Loucy (cell line): ENCODE measurements around the gene COL23A1.

ENCODE experiments used
- H2AFZ ChIP-seq: fragments of 200-600 bp; sonication (generic); 2 replicates; pipeline ENCODE4 v1.6.0; 2016; ENCODE audit warnings: antibody characterized with exemption, mild to moderate bottlenecking, low read length, moderate library complexity
- H3F3A ChIP-seq: fragments of 200-600 bp; 2 replicates; pipeline ENCODE4 v1.6.0; 2016; ENCODE audit warnings: antibody characterized with exemption, low read depth, mild to moderate bottlenecking
- H3K27me3 ChIP-seq: fragments of 200-600 bp; sonication (generic); 2 replicates; pipeline ENCODE4 v1.6.1; 2014; ENCODE audit warnings: low read length, mild to moderate bottlenecking; ENCODE audit not compliant: insufficient read depth, poor library complexity, severe bottlenecking
- H3K36me3 ChIP-seq: fragments of 200-600 bp; sonication (generic); 2 replicates; pipeline ENCODE4 v1.6.1; 2016; ENCODE audit warnings: low read length; ENCODE audit not compliant: insufficient read depth
- H3K4me1 ChIP-seq: fragments of 200-600 bp; sonication (generic); 2 replicates; pipeline ENCODE4 v1.5.1; 2014; ENCODE audit warnings: low read length, mild to moderate bottlenecking; ENCODE audit not compliant: insufficient read depth, poor library complexity, severe bottlenecking
- H3K4me2 ChIP-seq: fragments of 200-600 bp; sonication (generic); 2 replicates; pipeline ENCODE4 v1.6.0; 2014; ENCODE audit warnings: antibody characterized with exemption, low read length, low read depth, mild to moderate bottlenecking; ENCODE audit not compliant: poor library complexity, severe bottlenecking
- H3K4me3 ChIP-seq: fragments of 200-600 bp; sonication (generic); 2 replicates; pipeline ENCODE4 v1.5.1; 2014; ENCODE audit warnings: low read length, mild to moderate bottlenecking, mixed read lengths; ENCODE audit not compliant: poor library complexity, severe bottlenecking
- H3K79me2 ChIP-seq: fragments of 200-600 bp; sonication (generic); 2 replicates; pipeline ENCODE4 v1.6.1; 2014; ENCODE audit warnings: low read length; ENCODE audit not compliant: insufficient read depth
- H3K9ac ChIP-seq: fragments of 200-600 bp; sonication (generic); 2 replicates; pipeline ENCODE4 v1.6.0; 2014; ENCODE audit warnings: mild to moderate bottlenecking, low read depth, low read length, moderate library complexity; ENCODE audit not compliant: poor library complexity, severe bottlenecking
- H3K9me2 ChIP-seq: fragments of 200-600 bp; sonication (generic); replicated peaks from 2 replicates; pipeline ENCODE4 v1.6.1; 2016; ENCODE audit warnings: low read depth, low read length, mixed read lengths
- H3K9me3 ChIP-seq: fragments of 200-600 bp; sonication (generic); 2 replicates; pipeline ENCODE4 v1.6.1; 2014; ENCODE audit warnings: mild to moderate bottlenecking, antibody characterized with exemption, low read length, low read depth; ENCODE audit not compliant: insufficient read depth
- H4K20me1 ChIP-seq: fragments of 200-600 bp; sonication (generic); 2 replicates; pipeline ENCODE4 v1.6.0; 2014; ENCODE audit warnings: antibody characterized with exemption, low read length, mild to moderate bottlenecking; ENCODE audit not compliant: insufficient read depth, poor library complexity, severe bottlenecking
- EZH2phosphoT487 ChIP-seq: fragments of 200-600 bp; IDR thresholded peaks from 2 replicates; pipeline ENCODE4 v1.6.1; 2018; ENCODE audit warnings: antibody characterized with exemption, mild to moderate bottlenecking, moderate library complexity, borderline replicate concordance
- TF ChIP-seq, protein P1 (sequence below): fragments of 200-600 bp; sonication (generic); conservative IDR thresholded peaks from 2 replicates; pipeline ENCODE4 v1.5.1; 2014; ENCODE audit warnings: mild to moderate bottlenecking, antibody characterized with exemption, low read length

COL23A1 gene

DNA sequence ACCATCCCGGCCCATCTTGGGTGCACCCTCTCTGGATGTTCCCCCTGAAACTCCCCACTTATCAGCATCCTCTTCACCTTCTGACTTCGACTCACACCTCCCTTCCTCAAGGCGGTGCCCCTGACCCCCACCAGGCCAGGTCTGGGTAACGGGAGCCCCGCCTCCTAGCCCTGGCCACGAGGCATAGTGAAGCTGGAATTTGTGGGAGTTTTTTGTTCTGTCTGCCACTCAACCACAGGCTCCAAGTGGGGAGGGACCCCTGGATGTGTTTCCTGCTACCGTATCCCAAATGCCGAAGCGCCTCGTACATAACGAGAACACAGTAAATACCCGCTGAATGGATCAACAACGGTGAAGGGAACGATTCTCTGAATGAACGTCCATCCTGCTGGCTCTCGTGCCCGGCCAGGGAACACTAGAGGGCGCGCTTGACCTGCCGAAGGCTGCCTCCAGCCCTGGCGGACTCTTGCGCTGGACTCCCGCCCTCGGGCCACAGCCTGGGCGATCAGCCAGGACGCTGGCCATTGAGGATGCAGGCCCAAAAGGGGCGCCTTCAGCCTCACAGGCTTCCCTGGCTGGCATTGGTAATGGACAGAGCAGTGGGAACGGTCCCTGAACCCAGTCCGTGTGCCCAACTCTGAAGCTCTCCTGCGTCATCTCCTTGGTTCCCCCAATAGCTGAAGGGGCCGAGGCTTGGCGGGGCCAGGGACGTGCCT lies 310.3 kb downstream of the COL23A1 start:
- TF ChIP-seq, protein P1, sequence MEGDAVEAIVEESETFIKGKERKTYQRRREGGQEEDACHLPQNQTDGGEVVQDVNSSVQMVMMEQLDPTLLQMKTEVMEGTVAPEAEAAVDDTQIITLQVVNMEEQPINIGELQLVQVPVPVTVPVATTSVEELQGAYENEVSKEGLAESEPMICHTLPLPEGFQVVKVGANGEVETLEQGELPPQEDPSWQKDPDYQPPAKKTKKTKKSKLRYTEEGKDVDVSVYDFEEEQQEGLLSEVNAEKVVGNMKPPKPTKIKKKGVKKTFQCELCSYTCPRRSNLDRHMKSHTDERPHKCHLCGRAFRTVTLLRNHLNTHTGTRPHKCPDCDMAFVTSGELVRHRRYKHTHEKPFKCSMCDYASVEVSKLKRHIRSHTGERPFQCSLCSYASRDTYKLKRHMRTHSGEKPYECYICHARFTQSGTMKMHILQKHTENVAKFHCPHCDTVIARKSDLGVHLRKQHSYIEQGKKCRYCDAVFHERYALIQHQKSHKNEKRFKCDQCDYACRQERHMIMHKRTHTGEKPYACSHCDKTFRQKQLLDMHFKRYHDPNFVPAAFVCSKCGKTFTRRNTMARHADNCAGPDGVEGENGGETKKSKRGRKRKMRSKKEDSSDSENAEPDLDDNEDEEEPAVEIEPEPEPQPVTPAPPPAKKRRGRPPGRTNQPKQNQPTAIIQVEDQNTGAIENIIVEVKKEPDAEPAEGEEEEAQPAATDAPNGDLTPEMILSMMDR = peak; percentile 70
- TF ChIP-seq EZH2phosphoT487 = no peak
- Histone ChIP-seq H3K4me1 (no peaks in the 10 kb centered on the region), H3K27me3 (no peaks in the 10 kb centered on the region), H3F3A (no peaks in the 10 kb centered on the region), H3K9ac (no peak overlapping the region), H2AFZ (0 out of 2 replicates have a peak overlapping the region, but pooled peaks have one; percentile 10), H3K36me3 (no peaks in the 10 kb centered on the region), H3K4me3 (no peak overlapping the region), H3K4me2 (no peak overlapping the region), H4K20me1 (no peaks in the 10 kb centered on the region), H3K9me2 (no peaks in the 10 kb centered on the region), H3K79me2 (no peaks in the 10 kb centered on the region), H3K9me3 (no peaks in the 10 kb centered on the region)

DNA sequence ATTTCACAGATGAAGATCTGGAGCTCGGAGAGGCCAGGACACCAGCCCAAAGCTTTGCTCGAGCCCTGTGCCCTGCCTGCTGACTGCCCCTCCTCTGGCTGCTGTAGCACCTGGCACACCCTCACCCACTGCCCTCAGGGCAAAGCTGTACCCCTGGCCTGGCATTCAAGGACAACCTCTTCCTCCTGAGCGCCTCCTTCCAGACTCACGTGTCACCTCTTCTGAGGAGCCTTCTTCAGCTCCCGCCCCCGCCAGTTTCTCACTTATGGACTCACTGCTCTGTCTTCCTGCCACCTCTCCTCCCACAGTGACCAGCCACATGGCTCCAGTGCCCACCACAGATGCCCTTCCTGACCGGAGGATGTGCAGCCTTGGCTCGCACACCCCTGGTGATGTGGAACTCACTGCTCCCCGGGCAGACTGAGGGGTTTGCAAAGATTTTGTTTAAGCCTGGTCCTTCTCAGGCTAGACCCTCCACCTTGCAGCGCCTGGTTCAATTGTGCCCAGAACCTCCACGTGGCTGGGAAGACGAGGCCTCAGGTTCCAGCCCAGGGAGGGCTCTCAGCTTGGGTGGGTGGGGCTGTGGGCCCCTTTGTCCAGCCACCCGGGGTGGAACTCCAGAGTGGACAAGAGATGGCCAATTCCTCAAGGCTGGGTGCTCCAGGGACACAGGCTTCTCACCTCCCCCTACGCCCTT lies 311.0 kb downstream of the COL23A1 start:
- H3K9ac ChIP-seq = no peak overlapping the region
- H3K79me2 ChIP-seq = no peaks in the 10 kb centered on the region
- H3K9me2 ChIP-seq = no peaks in the 10 kb centered on the region
- H3F3A ChIP-seq = no peaks in the 10 kb centered on the region
- no peak overlapping the region for H2AFZ ChIP-seq
- H3K27me3 ChIP-seq = no peaks in the 10 kb centered on the region
- H3K4me1 ChIP-seq = no peaks in the 10 kb centered on the region
- no peak for TF ChIP-seq EZH2phosphoT487
- TF ChIP-seq, protein P1 = no peak
- no peaks in the 10 kb centered on the region for H3K36me3 ChIP-seq
- no peak overlapping the region for H3K4me3 ChIP-seq
- H3K9me3 ChIP-seq = no peaks in the 10 kb centered on the region
- H3K4me2 ChIP-seq = no peak overlapping the region
- no peaks in the 10 kb centered on the region for H4K20me1 ChIP-seq

DNA sequence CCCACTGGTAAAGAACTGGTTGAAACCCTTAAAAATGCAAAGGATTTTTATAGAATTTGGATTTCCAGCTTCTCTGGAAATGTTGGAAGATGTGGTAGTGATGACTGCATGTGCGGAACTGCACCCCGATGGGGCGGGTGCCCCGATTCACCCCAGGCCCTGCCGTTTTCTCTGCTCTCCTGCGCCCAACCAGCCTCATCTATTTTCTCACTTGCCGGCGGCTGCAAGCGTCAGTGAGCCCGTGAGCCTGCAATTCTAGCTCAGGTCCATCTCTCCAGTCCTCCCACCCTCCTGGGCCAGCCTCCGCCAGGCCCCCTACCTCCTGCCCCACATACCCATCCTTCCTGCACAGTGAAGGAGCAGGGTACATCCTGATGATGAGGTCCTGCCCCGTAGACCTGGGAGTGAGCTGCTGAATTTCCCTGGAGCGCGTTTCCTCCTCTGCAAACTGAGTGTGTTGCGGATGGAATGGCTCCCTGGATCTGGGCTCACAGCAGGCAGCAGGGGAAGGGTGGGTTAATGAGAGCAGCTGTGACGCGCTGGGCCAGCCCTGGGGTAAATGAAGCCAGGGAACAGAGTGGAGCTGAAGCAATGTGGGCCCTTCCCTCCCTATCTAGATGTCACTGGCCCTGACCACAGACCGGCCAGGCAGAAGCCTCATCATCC lies 311.7 kb downstream of the COL23A1 start:
- Histone ChIP-seq H3K79me2 (no peaks in the 10 kb centered on the region), H2AFZ (no peak overlapping the region), H3K4me1 (no peaks in the 10 kb centered on the region), H3K9ac (no peak overlapping the region), H3K4me2 (no peak overlapping the region), H3K36me3 (no peaks in the 10 kb centered on the region), H3K4me3 (no peak overlapping the region), H3K9me2 (no peaks in the 10 kb centered on the region), H4K20me1 (no peaks in the 10 kb centered on the region), H3K27me3 (no peaks in the 10 kb centered on the region), H3K9me3 (no peaks in the 10 kb centered on the region), H3F3A (no peaks in the 10 kb centered on the region)
- no peak for TF ChIP-seq EZH2phosphoT487
- TF ChIP-seq, protein P1 = no peak
